Urinary bladder (tissue), 4 donors: Measurements from ENCODE around the gene MEP1A. TPM values are rescaled to one million over a fixed set of nuclear protein-coding genes. Genes with fewer than 3 reads are reported as not detected.
"Not testable (repeated sequence)": the region's sequence is repeated elsewhere in the genome, so short reads cannot be mapped to it uniquely, and the experiment has no call there.

Source experiments
- DNase-seq: peaks from one replicate; pipeline ENCODE4 v3.0.0-alpha.2; 2015; ENCODE audit errors: extremely low spot score
- H3K27ac ChIP-seq: one replicate; pipeline ENCODE4 v1.5.1; 2013; ENCODE audit warnings: low read depth, mild to moderate bottlenecking, moderate library complexity
- H3K36me3 ChIP-seq: one replicate; pipeline ENCODE4 v1.6.1; 2013; ENCODE audit warnings: mild to moderate bottlenecking, moderate library complexity; ENCODE audit not compliant: insufficient read depth
- H3K4me1 ChIP-seq: one replicate; pipeline ENCODE4 v1.6.1; 2013; ENCODE audit warnings: mild to moderate bottlenecking, moderate library complexity; ENCODE audit not compliant: insufficient read depth
- H3K4me3 ChIP-seq: one replicate; pipeline ENCODE4 v1.5.1; 2013; ENCODE audit warnings: low read depth, low read length
- WGBS: extraction: QIAGEN DNeasy Blood & Tissue Kit; methylation state at CpG from one replicate; pipeline ENCODE4 v1.1.7; 2013; 5-methylcytosine and 5-hydroxymethylcytosine counted together
- polyA plus RNA-seq: library from polyadenylated mRNA; stranded (reverse); fragments of 200-250 nt; gene quantifications from one replicate; pipeline ENCODE4 v1.2.3, GENCODE V29; 2013
- total RNA-seq: library from RNA; depleted of rRNA; stranded (reverse); fragments of >200 nt; gene quantifications from one replicate; pipeline ENCODE4 v1.2.3, GENCODE V29; 2014
- donor health status: healthy with polysubstance abuse.
- donor health status: healthy.

The MEP1A gene
- total and polyA plus RNA-seq, 2 donors = not detected

- Histone ChIP-seq H3K27ac (no peak overlapping the region), H3K4me3 (no peak overlapping the region), H3K36me3 (no peaks in the 10 kb centered on the region), H3K4me1 (no peaks in the 10 kb centered on the region)
- 82% methylated on average over 3 of the region's 3 CpGs for WGBS
- no peak for DNase-seq
Measured at GRCh38 chr6:46832816-46833215, 39.6 kb downstream of the MEP1A start.

- H3K4me1 ChIP-seq, H3K4me3 ChIP-seq, H3K27ac ChIP-seq, H3K36me3 ChIP-seq, DNase-seq: not testable (repeated sequence)
- WGBS = 74% methylated on average over 7 of the region's 7 CpGs
Measured at GRCh38 chr6:46834257-46834916, 41.2 kb downstream of the MEP1A start.

- not testable (repeated sequence) for H3K36me3 ChIP-seq, H3K4me1 ChIP-seq, H3K27ac ChIP-seq, DNase-seq, H3K4me3 ChIP-seq
- 97% methylated on average over 2 of the region's 2 CpGs for WGBS
Measured at GRCh38 chr6:46834991-46835390, 41.8 kb downstream of the MEP1A start.

- Histone ChIP-seq H3K4me3 (no peak overlapping the region), H3K4me1 (no peaks in the 10 kb centered on the region), H3K27ac (no peak overlapping the region), H3K36me3 (no peaks in the 10 kb centered on the region)
- no peak for DNase-seq
- 95% methylated on average over 2 of the region's 2 CpGs for WGBS
Measured at GRCh38 chr6:46838033-46838432, 44.8 kb downstream of the MEP1A start.

GRCh38 chr6:46842252-46842846, 49.2 kb downstream of the MEP1A start:
- H3K36me3 ChIP-seq = not testable (repeated sequence)

GRCh38 chr6:46845126-46845525, 51.9 kb downstream of the MEP1A start:
- WGBS = 55% methylated on average over 5 of the region's 5 CpGs
- Histone ChIP-seq H3K4me3 (no peak overlapping the region), H3K36me3 (no peaks in the 10 kb centered on the region), H3K4me1 (no peaks in the 10 kb centered on the region), H3K27ac (no peak overlapping the region)
- DNase-seq = no peak

More at GRCh38 chr6:46842252-46842846, 49.2 kb downstream of the MEP1A start:
- not testable (repeated sequence) for DNase-seq, H3K27ac ChIP-seq, H3K4me1 ChIP-seq, H3K4me3 ChIP-seq
- 84% methylated on average over 6 of the region's 6 CpGs for WGBS

- H3K4me3 ChIP-seq = no peak overlapping the region
- DNase-seq = peak; percentile 29
- no peaks in the 10 kb centered on the region for H3K36me3 ChIP-seq
- WGBS = 10% methylated on average over 25 of the region's 25 CpGs
- no peaks in the 10 kb centered on the region for H3K4me1 ChIP-seq
- no peak overlapping the region for H3K27ac ChIP-seq
Measured at GRCh38 chr6:46848684-46849360, 55.6 kb downstream of the MEP1A start.

GRCh38 chr6:46849361-46849690, 56.1 kb downstream of the MEP1A start:
- Histone ChIP-seq H3K4me1 (no peaks in the 10 kb centered on the region), H3K27ac (no peak overlapping the region), H3K4me3 (no peak overlapping the region), H3K36me3 (no peaks in the 10 kb centered on the region)
- no peak for DNase-seq
- 73% methylated on average over 5 of the region's 5 CpGs for WGBS

- Histone ChIP-seq H3K4me3 (no peak overlapping the region), H3K4me1 (no peaks in the 10 kb centered on the region), H3K36me3 (no peaks in the 10 kb centered on the region), H3K27ac (no peak overlapping the region)
- DNase-seq = no peak
- WGBS = 86% methylated on average over 2 of the region's 2 CpGs
Measured at GRCh38 chr6:46850792-46851191, 57.6 kb downstream of the MEP1A start.

- not testable (repeated sequence) for H3K4me3 ChIP-seq, H3K4me1 ChIP-seq, DNase-seq, H3K36me3 ChIP-seq, H3K27ac ChIP-seq
- 46% methylated on average over 4 of the region's 4 CpGs for WGBS
Measured at GRCh38 chr6:46851576-46851975, 58.4 kb downstream of the MEP1A start.

GRCh38 chr6:46855966-46856365, 62.8 kb downstream of the MEP1A start:
- H3K27ac ChIP-seq, H3K36me3 ChIP-seq, H3K4me3 ChIP-seq, H3K4me1 ChIP-seq, DNase-seq: not testable (repeated sequence)
- 38% methylated on average over 1 of the region's 1 CpG for WGBS

- DNase-seq = no peak
- Histone ChIP-seq H3K4me3 (no peak overlapping the region), H3K36me3 (no peaks in the 10 kb centered on the region), H3K27ac (no peak overlapping the region), H3K4me1 (no peaks in the 10 kb centered on the region)
- 72% methylated on average over 2 of the region's 2 CpGs for WGBS
Measured at GRCh38 chr6:46862381-46862780, 69.2 kb downstream of the MEP1A start.

- Histone ChIP-seq H3K4me1 (no peaks in the 10 kb centered on the region), H3K4me3 (no peak overlapping the region), H3K36me3 (no peaks in the 10 kb centered on the region), H3K27ac (no peak overlapping the region)
- DNase-seq = no peak
- 81% methylated on average over 3 of the region's 3 CpGs for WGBS
Measured at GRCh38 chr6:46863791-46864190, 70.6 kb downstream of the MEP1A start.

GRCh38 chr6:46865221-46865620, 72.0 kb downstream of the MEP1A start:
- Histone ChIP-seq H3K27ac (no peak overlapping the region), H3K4me1 (no peaks in the 10 kb centered on the region), H3K36me3 (no peaks in the 10 kb centered on the region), H3K4me3 (no peak overlapping the region)
- DNase-seq = no peak
- WGBS = 87% methylated on average over 2 of the region's 2 CpGs
